GM18498 (cell line): ENCODE data around the gene AVP.
"Not testable (repeated sequence)": the region's sequence is repeated elsewhere in the genome, so short reads cannot be mapped to it uniquely, and the experiment has no call there.

Source experiments
- ATAC-seq: cut with Tn5 transposase; IDR thresholded peaks from one replicate; pipeline ENCODE4 v1.9.1; 2021; ENCODE audit warnings: mild to moderate bottlenecking, moderate library complexity; ENCODE audit not compliant: unreplicated experiment

The AVP gene, protein sequence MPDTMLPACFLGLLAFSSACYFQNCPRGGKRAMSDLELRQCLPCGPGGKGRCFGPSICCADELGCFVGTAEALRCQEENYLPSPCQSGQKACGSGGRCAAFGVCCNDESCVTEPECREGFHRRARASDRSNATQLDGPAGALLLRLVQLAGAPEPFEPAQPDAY

DNA sequence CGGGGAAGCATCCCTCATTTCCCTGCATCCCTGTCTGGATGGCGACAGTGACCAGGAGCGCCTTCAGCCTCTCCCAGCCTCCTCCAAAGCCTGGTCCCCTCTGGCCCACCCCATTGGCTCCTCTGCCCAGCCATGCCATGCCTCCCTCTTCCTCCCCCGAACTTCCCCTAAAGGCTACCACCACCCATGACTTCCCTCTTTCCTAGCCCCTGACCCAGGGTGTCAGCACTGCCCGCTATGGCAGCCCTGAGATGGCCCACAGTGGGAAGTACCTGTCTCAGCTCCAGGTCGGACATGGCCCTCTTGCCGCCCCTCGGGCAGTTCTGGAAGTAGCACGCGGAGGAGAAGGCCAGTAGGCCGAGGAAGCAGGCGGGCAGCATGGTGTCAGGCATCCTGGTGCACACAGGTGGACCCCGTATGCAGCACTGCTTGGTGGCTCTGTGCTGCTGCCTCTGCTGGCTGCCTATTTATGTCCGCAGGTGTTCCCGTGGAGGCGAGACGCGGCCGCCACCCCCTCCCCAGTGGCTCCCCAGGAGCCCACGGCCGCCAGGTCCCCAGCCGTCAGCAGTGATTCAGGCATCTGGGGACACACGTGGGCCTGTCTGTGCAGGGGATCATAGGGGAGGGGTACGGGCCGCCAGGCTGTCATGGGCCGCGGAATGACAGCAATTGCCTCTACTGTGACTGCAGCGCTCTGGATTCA is at the start of gene AVP:
TSS of gene AVP (minus strand) at position 442 of the 703 bp plus-strand sequence. CDS start at position 392, 50 bp downstream.
- no peak for ATAC-seq

DNA sequence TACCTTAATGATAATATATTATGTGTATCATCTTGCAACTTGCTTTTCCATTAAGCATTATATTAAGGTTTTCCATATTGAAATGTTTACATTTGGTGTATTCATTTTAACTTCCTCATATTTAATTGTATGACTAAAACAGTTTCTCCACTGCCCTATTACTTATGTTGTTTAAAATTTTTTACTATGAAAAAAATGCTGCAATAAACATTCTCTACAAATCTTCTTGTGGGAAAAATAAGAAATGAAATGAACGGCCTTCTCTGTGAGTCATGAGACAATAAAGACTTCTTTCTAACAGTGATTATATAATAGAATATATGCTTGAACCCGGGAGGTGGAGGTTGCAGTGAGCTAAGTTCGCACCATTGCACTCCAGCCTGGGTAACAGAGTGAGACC is 49.6 kb upstream of the AVP start:
- no peak for ATAC-seq

DNA sequence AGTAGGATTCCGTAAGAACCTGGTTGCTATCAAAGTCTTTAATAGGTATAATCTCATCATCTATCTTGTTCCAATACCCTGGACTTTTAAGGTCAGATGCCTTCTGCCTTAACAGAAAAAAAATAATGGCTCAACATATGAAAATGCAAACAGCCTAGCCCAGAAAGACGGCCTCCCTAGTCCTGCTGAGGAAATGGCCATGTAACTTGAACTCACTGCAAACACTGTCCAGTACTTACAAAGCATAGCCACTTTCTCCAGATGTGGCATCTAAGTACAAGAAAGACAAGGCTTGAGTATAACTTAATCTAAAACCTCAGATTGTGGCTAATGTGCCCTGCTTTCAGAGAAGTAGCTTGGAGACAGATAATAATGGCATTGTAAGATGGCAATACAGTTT is 48.6 kb upstream of the AVP start:
- no peak for ATAC-seq

DNA sequence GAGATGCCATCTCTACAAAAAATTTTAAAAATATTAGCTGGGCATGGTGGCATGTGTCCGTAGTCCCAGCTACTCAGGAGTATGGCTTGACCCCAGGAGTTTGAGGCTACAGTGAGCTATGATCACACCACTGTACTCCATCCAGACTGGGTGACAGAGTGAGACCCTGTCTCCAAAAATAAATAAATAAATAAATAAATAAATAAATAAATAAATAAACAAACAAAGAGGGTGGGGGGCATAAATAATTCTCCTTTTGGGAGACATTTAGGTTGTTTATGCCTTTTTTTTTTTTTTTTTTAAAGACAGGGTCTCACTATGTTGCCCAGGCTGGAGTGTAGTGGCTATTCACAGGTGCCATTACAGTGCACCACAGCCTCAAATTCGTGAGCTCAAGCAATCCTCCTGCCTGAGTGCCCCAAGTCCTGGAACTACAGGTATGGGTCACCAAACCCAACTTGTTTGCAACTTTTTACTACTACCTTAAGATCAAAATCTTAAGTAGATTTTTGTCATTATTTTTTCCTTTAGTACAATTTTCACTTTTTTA is 45.6 kb upstream of the AVP start:
- no peak for ATAC-seq

DNA sequence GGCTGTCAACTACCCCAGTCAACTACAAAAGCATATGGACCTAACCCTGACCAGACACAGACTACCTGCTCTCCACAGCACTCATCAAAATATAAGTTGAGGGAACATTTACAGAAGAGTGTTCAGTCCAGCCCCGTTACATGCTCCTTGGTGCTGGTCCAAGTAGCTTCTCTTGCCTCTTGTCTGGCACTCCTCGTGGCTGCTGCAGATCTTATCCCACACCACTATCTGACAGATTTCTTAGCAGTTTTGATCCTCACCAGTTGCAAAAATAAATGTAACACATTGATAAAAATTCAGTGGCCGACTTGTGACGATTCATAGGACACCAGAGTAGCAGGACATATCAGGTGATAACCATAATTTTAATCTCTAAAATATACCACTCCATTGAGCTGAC is 44.6 kb upstream of the AVP start:
- ATAC-seq, result no peak

DNA sequence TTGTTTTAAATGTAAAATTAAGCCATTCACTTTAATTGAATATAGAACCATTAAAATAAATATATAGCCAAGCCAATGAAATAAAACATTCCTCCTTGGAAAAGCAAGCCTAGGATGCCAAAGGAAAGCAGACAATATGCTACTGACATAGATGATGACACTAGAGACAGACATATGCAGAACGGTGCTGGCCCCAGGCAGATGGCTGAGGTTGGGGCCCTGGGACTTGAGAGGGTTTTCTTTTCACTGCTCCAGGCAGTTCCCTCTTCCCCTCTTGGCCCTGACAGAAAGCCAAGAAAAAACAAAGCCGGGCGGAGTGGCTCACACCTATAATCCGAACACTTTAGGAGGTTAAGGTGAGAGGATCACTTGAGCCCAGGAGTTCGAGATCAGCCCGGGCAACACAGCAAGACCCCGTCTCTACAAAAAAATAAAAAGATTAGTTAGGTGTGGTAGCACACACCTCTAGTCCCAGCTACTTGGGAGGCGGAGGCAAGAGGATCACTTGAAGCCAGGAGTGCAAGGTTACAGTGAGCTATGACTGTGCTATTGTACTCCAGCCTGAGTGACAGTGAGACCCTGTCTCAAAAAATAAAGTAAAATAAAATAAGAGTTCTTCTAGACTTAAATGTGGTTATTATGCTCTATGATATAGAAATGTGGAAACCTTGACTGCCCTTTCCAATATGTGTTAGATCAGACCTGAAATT is 43.9 kb upstream of the AVP start:
- no peak for ATAC-seq

DNA sequence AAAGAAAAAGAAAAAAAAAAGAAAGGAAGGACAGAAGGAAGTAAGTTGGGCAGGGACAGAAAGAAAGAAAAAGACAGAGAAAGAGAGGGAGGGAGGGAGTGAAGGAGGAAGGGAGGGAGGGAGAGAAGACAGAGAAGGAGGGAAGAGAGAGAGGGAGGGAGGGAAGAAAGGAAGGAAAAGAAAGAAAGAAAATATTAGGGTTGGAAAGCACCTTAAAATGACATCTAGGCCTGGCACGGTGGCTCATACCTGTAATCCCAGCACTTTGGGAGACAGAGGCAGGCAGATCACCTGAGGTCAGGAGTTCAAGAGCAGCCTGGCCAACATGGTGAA is 42.0 kb upstream of the AVP start:
- no peak for ATAC-seq

DNA sequence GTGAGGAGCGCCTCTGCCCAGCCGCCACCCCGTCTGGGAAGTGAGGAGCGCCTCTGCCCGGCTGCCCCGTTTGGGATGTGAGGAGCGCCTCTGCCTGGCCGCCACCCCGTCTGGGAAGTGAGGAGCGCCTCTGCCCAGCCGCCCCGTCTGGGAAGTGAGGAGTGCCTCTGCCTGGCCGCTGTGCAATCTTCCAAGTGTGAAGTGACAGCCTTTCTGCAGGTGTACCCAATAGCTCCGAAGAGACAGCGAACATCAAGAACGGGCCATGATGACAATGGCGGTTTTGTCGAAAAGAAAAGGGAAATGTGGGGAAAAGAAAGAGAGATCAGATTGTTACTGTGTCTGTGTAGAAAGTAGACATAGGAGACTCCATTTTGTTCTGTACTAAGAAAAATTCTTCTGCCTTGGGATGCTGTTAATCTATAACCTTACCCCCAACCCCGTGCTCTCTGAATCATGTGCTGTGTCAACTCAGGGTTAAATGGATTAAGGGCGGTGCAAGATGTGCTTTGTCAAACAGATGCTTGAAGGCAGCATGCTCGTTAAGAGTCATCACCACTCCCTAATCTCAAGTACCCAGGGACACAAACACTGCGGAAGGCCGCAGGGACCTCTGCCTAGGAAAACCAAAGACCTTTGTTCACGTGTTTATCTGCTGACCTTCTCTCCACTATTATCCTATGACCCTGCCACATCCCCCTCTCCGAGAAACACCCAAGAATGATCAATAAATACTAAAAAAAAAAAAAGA is 41.4 kb upstream of the AVP start:
- ATAC-seq, result not testable (repeated sequence)

DNA sequence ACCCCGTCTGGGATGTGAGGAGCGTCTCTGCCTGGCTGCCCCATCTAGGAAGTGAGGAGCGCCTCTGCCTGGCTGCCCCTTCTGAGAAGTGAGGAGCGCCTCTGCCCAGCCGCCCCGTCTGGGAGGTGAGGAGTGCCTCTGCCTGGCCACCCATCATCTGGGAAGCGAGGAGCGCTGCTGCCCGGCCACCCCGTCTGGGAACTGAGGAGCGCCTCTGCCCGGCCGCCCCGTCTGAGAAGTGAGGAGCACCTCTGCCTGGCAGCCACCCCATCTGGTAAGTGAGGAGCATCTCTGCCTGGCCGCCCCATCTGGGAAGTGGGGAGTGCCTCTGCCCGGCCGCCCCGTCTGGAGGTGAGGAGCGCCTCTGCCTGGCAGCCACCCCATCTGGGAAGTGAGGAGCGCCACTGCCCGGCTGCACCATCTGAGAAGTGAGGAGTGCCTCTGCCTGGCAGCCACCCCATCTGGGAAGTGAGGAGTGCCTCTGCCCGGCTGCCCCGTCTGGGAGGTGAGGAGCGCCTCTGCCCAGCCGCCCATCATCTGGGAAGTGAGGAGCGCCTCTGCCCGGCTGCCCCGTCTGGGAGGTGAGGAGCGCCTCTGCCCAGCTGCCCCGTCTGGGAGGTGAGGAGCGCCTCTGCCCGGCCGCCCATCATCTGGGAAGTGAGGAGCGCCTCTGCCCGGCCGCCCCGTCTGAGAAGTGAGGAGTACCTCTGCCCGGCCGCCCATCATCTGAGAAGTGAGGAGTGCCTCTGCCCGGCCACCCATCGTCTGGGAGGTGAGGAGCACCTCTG is 40.4 kb upstream of the AVP start:
- not testable (repeated sequence) for ATAC-seq

DNA sequence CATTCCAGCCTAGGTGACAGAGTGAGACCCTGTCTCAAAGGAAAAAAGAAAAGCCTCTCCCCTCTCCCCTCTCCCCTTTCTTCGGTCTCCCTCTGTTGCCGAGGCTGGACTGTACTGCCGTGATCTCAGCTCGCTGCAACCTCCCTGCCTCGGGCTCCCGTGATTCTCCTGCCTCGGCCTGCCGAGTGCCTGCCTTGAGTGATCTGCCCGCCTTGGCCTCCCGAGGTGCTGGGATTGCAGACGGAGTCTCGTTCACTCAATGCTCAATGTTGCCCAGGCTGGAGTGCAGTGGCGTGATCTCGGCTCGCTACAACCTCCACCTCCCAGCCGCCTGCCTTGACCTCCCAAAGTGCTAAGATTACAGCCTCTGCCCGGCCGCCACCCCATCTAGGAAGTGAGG is 39.6 kb upstream of the AVP start:
- ATAC-seq, result not testable (repeated sequence)

DNA sequence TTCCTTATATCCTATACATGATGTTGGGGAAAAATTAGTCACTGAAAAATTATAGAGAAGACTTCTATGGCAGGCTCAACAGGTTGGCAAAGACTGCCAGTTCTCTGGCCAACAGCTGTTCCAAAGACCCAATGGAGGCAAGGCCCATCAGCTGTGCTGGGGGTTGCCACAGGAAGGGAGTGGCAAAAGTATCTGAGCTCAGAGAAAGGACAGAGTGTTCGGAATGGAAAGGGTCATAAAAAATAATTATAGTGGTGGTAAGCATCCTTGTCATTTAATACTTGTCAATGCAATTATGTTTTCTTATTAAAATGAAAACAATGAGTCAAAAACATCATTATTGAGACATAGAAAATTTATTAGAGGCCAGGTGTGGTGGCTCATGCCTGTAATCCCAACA is 39.0 kb upstream of the AVP start:
- no peak for ATAC-seq

DNA sequence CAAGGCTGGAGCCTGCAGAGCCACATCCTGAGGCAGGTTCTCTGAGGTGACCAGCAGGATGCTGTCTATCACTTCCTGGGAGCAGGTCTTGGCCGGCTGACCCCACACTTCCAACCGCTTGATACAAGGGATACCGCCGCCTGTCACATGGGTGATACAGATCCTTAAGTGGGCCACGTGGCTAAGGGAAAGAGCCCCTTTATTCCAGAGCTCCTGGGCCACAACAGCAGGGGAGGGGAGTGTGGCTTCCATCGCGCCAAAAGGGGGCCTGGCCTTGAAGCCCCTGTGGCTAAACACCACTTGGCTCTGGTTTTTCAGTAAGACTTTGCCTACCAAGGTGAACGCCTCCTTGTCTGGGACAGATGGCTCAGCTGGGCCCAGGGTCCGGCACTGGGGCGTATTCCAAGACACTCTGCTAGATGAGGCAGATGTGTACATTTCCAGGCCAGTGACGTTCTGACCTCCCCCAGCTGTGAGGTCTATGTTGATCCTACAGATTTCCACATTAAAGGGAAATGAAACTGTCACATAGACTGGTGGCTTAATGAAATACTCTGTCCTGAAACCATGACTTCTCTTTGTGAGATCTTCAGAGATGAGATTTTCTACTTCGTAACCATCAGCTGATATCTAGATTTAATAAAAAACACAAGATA is 37.6 kb upstream of the AVP start:
- ATAC-seq, result no peak

DNA sequence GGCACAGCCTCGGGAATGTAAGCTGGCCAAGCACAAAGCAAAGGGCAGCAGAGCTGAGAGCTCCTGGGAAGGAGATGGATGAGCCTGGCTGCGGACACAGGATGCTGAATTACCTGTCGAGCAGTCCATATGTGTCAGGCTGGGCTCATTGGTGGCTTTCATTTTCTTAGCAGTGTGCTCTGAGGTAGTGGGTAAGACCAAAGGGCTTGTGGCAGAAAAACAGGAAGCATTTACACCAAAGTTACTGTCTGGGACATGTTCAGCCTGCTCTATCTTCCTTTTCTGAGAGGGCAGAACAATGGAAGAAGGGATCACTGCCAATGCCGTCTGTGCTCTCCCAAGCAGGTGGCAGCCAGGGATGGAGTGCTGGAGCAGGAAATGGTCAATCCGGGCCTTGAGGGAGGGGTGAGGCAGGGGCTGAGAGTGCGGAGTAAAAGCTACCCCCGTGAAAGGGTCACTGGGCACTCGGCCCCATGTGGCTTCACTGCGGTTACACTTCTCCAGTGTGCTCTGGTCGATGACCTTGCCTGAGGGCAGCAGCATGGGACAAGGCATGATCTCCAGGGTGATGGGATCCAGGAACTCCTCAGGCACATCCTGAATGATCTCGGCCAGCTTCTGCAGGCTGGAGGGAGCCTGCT is 36.9 kb upstream of the AVP start:
- no peak for ATAC-seq

DNA sequence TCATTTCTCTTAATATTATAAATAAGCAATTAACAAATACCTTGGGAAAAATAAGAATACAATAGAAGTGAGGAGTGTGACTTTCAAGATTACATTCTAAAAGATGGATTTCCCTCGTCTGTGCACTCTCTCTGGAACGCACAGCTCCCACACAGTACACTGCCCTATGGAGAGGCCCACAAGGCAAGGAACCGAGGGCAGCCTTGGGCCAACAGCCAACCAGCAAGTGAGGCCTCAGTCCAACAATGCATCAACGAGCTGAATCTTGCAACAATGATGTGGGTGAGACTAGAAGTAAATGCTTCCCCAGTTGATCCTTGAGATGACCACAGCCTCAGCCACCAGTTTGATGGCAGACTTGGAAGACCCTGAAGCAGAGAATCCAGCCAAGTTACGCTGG is 34.5 kb upstream of the AVP start:
- ATAC-seq, result no peak

DNA sequence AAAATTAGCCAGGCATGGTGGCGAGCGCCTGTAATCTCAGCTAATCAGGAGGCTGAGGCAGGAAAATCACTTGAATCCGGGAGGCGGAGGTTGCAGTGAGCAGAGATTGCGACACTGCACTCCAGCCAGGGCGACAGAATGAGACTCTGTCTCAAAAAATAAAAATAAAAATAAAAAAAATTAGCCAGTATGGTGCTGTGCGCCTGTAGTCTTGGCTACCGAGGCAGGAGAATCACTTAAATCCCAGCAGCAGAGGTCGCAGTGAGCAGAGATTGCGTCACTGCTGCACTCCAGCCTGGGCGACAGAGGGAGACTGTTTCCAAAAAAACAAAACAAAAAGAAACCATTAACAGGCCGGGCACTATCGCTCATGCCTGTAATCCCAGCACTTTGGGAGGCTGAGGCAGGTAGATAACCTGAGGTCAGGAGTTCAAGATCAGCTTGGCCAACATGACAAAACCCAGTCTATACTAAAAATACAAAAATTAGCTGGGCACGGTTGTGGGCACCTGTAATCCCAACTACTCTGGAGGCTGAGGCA is 33.4 kb upstream of the AVP start:
- not testable (repeated sequence) for ATAC-seq

DNA sequence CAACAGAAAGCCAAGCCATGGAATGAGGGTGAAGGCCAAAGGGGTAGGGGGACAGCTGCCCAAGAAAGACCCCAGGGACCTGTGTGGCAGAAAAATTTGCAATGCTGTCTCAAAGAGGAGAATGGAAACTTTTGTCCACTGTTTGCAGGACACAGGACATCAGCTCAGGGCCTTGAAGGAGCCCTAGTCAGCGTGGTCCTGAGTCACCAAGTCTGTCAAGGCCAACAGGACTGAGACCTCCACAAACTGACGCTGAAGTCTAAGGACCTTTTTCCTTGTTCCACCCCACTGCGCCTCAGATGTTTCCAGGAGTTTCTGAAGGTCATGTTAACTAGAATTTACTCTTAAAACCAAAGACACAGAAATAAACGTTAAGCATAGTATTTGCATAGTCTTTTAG is 31.8 kb upstream of the AVP start:
- ATAC-seq, result no peak

DNA sequence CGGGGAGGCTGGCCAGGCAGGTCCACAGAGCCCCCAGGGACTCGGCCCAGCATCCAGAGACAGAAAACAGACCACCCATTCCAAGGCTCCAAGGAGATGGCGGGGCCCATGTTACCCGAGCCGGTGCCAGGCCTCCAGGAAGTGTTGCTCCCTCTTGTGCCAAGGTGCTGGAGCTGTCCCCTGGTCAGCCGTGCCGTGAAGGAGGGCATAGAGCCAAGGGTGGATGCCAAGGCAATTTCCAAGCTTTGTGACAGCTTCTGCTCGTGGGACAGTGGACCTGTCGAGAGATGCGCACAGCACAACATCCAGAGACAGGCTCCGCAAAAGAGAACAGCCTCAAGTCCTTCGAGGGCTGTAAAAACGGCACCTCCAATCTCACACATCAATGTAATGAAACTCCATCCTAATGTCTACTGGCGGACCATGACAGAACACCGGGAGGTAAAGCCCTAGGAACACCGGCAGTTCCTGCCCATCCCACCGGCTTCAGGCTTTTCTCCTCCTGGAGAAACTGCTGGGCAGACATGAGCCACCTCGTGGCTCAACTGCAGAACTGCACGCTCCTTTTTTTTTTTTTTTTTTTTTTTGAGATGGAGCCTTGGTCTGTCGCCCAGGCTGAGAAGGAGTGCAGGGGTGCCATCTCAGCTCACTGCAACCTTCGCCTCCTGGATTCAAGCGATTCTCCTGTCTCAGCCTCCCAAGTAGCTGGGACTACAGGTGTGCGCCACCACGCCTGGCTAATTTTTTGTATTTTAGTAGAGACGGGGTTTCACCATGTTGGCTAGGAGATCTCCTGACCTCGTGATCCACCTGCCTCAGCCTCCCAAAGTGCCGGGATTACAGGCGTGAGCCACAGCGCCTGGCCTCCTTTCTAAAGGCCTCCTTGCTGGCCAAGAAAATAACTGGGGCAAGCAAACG is 30.9 kb upstream of the AVP start:
- ATAC-seq, result no peak

DNA sequence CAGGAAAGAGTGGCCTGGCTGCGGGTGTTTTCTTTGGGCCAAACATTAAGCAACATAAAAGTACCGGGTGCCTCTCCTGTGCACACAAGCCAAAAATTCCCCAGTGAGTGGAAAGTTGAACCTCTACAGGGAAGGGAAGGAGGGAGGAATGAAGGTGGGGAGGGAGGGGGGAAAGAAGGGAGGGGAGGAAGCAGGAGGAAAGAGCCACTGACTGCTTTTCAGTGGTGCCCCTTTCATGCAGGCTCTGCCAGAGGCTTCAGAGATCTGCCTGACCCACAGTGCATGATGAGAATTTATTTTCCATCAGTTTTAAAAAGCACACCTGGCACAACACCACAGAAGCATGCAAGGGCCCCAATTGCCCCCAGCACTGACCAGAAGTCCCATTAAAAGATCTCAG is 27.5 kb upstream of the AVP start:
- ATAC-seq, result no peak
